Endothelial cell (in vitro differentiated cells): ENCODE data around the gene LAMTOR2. TPM values are rescaled to one million over a fixed set of nuclear protein-coding genes. Genes with fewer than 3 reads are reported as not detected.
A peak's percentile ranks its signal among the peaks of the same experiment; 100 is the strongest.
"Not testable (repeated sequence)": the region's sequence is repeated elsewhere in the genome, so short reads cannot be mapped to it uniquely, and the experiment has no call there.

ENCODE experiments used
- DNase-seq: peaks from one replicate; pipeline ENCODE4 v3.0.0; 2021; ENCODE audit warnings: low spot score
- H3K27ac Mint-ChIP-seq: one replicate; pipeline ENCODE4 v1.8.0; 2021; ENCODE audit warnings: mixed read lengths, inconsistent platforms; ENCODE audit not compliant: unreplicated experiment
- H3K27me3 Mint-ChIP-seq: one replicate; pipeline ENCODE4 v1.8.0; 2021; ENCODE audit warnings: mild to moderate bottlenecking, moderate library complexity, mixed read lengths, inconsistent platforms; ENCODE audit not compliant: unreplicated experiment
- H3K36me3 Mint-ChIP-seq: one replicate; pipeline ENCODE4 v1.8.0; 2021; ENCODE audit warnings: mild to moderate bottlenecking, low read depth, mixed read lengths, inconsistent platforms; ENCODE audit not compliant: unreplicated experiment
- H3K4me1 Mint-ChIP-seq: one replicate; pipeline ENCODE4 v1.8.0; 2021; ENCODE audit warnings: mild to moderate bottlenecking, mixed read lengths, inconsistent platforms; ENCODE audit not compliant: unreplicated experiment
- H3K4me3 Mint-ChIP-seq: one replicate; pipeline ENCODE4 v1.8.0; 2021; ENCODE audit warnings: mild to moderate bottlenecking, mixed read lengths, inconsistent platforms; ENCODE audit not compliant: unreplicated experiment
- H3K9me3 Mint-ChIP-seq: one replicate; pipeline ENCODE4 v1.8.0; 2021; ENCODE audit warnings: mixed read lengths, inconsistent platforms; ENCODE audit not compliant: unreplicated experiment
- total RNA-seq: library from RNA; stranded (reverse); fragmentation: NEBNext Ultra II Directional; extraction: Animal tissue kit (Norgen Biotek cat#: 25700); gene quantifications from one replicate; pipeline ENCODE4 v1.2.1, GENCODE V29; 2021; ENCODE audit not compliant: unreplicated experiment
- TF ChIP-seq, protein P1 (sequence below): fragments of 200-600 bp; sonication (generic); IDR thresholded peaks from one replicate; pipeline ENCODE4 v1.5.0; 2021; ENCODE audit warnings: antibody characterized with exemption; ENCODE audit not compliant: unreplicated experiment

The LAMTOR2 gene
- total RNA-seq, 1 donor from 2014 or later: 82.4 TPM

DNA sequence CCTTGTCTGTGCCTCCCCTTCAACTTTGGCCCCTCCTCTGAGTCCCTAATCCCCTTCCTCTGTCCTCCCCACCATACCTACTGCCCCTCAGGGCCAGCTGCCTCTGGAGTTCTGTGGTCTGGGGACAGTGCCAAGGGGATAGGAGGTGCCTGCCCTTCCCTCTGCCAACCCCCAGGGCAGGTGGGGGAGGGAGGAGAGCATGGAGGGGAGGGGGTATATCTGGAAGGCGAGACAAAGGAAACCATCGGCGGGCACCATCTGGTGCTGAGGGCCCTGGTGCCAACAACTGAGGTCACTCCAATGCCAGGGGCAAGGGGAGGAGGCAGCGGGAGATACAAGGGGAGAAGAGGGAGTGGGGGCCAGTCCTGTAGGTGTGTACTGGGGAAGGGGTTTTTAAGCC lies 16.0 kb downstream of the LAMTOR2 start:
- peaks cover 22% of the 10 kb centered on the region for H3K36me3 Mint-ChIP-seq
- TF ChIP-seq, protein P1, sequence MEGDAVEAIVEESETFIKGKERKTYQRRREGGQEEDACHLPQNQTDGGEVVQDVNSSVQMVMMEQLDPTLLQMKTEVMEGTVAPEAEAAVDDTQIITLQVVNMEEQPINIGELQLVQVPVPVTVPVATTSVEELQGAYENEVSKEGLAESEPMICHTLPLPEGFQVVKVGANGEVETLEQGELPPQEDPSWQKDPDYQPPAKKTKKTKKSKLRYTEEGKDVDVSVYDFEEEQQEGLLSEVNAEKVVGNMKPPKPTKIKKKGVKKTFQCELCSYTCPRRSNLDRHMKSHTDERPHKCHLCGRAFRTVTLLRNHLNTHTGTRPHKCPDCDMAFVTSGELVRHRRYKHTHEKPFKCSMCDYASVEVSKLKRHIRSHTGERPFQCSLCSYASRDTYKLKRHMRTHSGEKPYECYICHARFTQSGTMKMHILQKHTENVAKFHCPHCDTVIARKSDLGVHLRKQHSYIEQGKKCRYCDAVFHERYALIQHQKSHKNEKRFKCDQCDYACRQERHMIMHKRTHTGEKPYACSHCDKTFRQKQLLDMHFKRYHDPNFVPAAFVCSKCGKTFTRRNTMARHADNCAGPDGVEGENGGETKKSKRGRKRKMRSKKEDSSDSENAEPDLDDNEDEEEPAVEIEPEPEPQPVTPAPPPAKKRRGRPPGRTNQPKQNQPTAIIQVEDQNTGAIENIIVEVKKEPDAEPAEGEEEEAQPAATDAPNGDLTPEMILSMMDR: no peak
- no peak for DNase-seq
- peaks cover 37% of the 10 kb centered on the region for H3K4me1 Mint-ChIP-seq
- H3K27me3 Mint-ChIP-seq: peaks cover 11% of the 10 kb centered on the region
- no peak overlapping the region for H3K4me3 Mint-ChIP-seq
- no peaks in the 10 kb centered on the region for H3K9me3 Mint-ChIP-seq
- peak overlapping the region; percentile 85 for H3K27ac Mint-ChIP-seq

- H3K4me1 Mint-ChIP-seq: peaks cover 45% of the 10 kb centered on the region
- H3K27me3 Mint-ChIP-seq: peaks cover 11% of the 10 kb centered on the region
- H3K4me3 Mint-ChIP-seq: peak overlapping the region; percentile 56
- peak overlapping the region; percentile 67 for H3K27ac Mint-ChIP-seq
- peaks cover 27% of the 10 kb centered on the region for H3K36me3 Mint-ChIP-seq
- H3K9me3 Mint-ChIP-seq, DNase-seq: not testable (repeated sequence)
Observed at GRCh38 chr1:156071332-156071816, 16.8 kb downstream of the LAMTOR2 start.

DNA sequence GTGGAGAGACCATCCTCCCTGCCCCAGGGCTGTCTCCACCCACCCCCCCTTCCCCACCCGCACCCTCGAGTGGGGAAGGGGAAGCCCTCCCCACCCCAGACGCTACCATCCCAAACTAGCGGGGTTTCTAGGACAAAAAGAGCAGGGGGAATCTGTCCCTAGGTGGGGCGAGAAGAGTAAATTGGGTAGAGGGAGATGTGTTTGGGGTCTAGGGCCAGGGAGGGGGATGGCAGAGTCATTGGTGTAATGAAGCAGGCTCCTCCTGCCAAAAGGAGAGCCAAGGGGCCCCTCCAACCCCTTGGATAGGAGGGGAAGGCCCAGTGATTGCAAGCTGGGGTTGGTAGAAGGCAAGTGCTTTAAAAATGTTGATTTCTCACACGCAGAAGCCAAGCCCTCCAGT lies 17.7 kb downstream of the LAMTOR2 start:
- no peak for DNase-seq
- Mint-ChIP-seq H3K4me1 (peaks cover 49% of the 10 kb centered on the region), H3K4me3 (no peak overlapping the region), H3K27ac (no peak overlapping the region), H3K27me3 (peaks cover 11% of the 10 kb centered on the region), H3K36me3 (peaks cover 30% of the 10 kb centered on the region), H3K9me3 (no peaks in the 10 kb centered on the region)
- TF ChIP-seq, protein P1: no peak

DNA sequence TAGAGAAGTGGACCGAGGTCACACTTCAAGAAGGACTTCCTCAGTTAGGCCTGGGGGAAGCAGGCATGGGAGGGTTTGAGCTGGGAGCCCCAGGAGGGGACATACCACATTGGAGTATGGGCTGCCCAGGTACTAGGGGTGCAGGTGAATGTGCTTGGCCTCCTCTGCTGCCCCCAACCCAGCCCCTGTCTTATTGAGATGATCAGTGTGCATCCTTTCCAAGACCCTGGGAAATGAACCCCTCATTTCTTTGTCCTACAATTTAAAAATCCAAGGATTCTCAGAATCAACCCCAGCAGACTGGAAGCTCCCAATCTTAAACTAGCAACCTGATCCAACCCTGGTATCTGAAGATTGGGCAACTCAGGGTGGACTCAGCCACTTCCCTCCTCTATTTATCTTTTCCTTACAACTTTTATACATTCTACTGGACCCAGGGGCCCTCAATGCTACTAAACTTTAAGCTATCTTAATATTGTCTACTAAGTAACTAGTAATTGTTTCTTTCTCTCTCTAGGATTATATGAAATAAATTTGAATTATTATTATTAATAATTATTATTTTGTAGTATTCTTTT lies 18.6 kb downstream of the LAMTOR2 start:
- Mint-ChIP-seq H3K4me3 (no peak overlapping the region), H3K36me3 (peaks cover 37% of the 10 kb centered on the region), H3K27ac (no peak overlapping the region), H3K9me3 (no peaks in the 10 kb centered on the region), H3K4me1 (peaks cover 56% of the 10 kb centered on the region), H3K27me3 (peaks cover 14% of the 10 kb centered on the region)
- TF ChIP-seq, protein P1: no peak
- no peak for DNase-seq

DNA sequence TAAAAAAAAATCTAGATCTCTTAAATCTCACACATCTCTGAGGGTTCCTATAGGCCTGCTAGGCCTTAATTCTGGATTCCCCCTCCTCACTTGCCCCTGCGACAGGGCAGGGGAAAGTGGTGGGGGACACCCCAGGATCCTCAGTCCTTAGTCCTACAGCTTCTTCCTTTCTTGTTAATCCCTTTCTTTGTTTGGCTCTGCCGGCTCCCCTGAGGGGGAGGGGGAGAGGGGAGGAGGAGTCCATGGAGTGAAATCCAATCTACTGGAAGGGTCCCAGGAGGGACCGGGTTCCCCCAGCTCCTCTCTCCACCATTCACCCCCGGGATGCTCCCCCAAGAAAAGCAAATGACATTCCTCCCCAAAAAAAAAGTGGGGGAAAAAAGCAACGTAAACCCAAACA lies 19.2 kb downstream of the LAMTOR2 start:
- H3K36me3 Mint-ChIP-seq: peaks cover 40% of the 10 kb centered on the region
- H3K9me3 Mint-ChIP-seq: no peaks in the 10 kb centered on the region
- peak overlapping the region; percentile 28 for H3K4me3 Mint-ChIP-seq

More for the DNA sequence above, 19.2 kb downstream of the LAMTOR2 start:
- TF ChIP-seq, protein P1: no peak
- H3K27me3 Mint-ChIP-seq: peaks cover 16% of the 10 kb centered on the region
- H3K4me1 Mint-ChIP-seq: peaks cover 61% of the 10 kb centered on the region
- no peak for DNase-seq
- peak overlapping the region; percentile 95 for H3K27ac Mint-ChIP-seq
